ENCODE measurements around the gene PNLIPRP3. TPM values are rescaled to one million over a fixed set of nuclear protein-coding genes. Genes with fewer than 3 reads are reported as not detected.

The PNLIPRP3 gene
- total and polyA plus RNA-seq, 3 experiments from 2014 or later: not detected

Other genes starting within 250 kb of the PNLIPRP3 start
- not detected for gene GFRA1, start 154.6 kb upstream of the PNLIPRP3 start, total RNA-seq
- gene GFRA1, start 154.6 kb upstream of the PNLIPRP3 start, polyA plus RNA-seq: not detected
- not detected for gene CCDC172, start 103.4 kb upstream of the PNLIPRP3 start, total RNA-seq
- gene CCDC172, start 103.4 kb upstream of the PNLIPRP3 start, polyA plus RNA-seq: not detected
- gene PNLIP, start 118.1 kb downstream of the PNLIPRP3 start, total RNA-seq: not detected
- not detected for gene PNLIP, start 118.1 kb downstream of the PNLIPRP3 start, polyA plus RNA-seq
- gene PNLIPRP1, start 163.1 kb downstream of the PNLIPRP3 start, total RNA-seq: not detected
- gene PNLIPRP1, start 163.1 kb downstream of the PNLIPRP3 start, polyA plus RNA-seq: not detected
- not detected for gene PNLIPRP2, start 193.1 kb downstream of the PNLIPRP3 start, total RNA-seq
- not detected for gene PNLIPRP2, start 193.1 kb downstream of the PNLIPRP3 start, polyA plus RNA-seq

Data from CD8-positive, alpha-beta memory T cell (primary cell).